NT2/D1 (cell line): ENCODE data around the gene PRMT1.

Experiments
- DNase-seq: peaks from one replicate; pipeline ENCODE4 v3.0.0-alpha.2; 2011; ENCODE audit warnings: low read depth, low spot score
- H3K27me3 ChIP-seq: 2 replicates; pipeline ENCODE4 v1.6.0; 2011; ENCODE audit warnings: mild to moderate bottlenecking; ENCODE audit not compliant: insufficient read length, insufficient read depth
- H3K36me3 ChIP-seq: 2 replicates; pipeline ENCODE4 v1.6.1; 2011; ENCODE audit warnings: mild to moderate bottlenecking, low read length, mixed read lengths; ENCODE audit not compliant: insufficient read depth, insufficient read length
- H3K4me1 ChIP-seq: 2 replicates; pipeline ENCODE4 v1.5.1; 2011; ENCODE audit not compliant: insufficient read depth, insufficient read length
- H3K4me3 ChIP-seq: 2 replicates; pipeline ENCODE4 v1.5.1; 2011; ENCODE audit warnings: low read depth; ENCODE audit not compliant: insufficient read length
- H3K9ac ChIP-seq: 2 replicates; pipeline ENCODE4 v1.6.0; 2011; ENCODE audit warnings: low read depth; ENCODE audit not compliant: insufficient read length
- H3K9me3 ChIP-seq: 2 replicates; pipeline ENCODE4 v1.5.1; 2011; ENCODE audit warnings: mild to moderate bottlenecking, low read length; ENCODE audit not compliant: insufficient read depth
- SUZ12 ChIP-seq: IDR thresholded peaks from 2 replicates; pipeline ENCODE4 v1.6.1; 2011; ENCODE audit not compliant: insufficient read length, insufficient read depth; ENCODE audit errors: extremely low read depth
- YY1 ChIP-seq: IDR thresholded peaks from 2 replicates; pipeline ENCODE4 v1.6.1; 2011; ENCODE audit not compliant: insufficient read length, insufficient read depth
- ZNF274 ChIP-seq: IDR thresholded peaks from 2 replicates; pipeline ENCODE4 v1.6.1; 2011; ENCODE audit warnings: mild to moderate bottlenecking, low read depth, low read length

The PRMT1 gene

GRCh38 chr19:49687566-49688316 is 10.7 kb downstream of the PRMT1 start:
- peaks cover 27% of the 10 kb centered on the region for H3K4me1 ChIP-seq

GRCh38 chr19:49688531-49689132 is 11.6 kb downstream of the PRMT1 start:
- Histone ChIP-seq H3K27me3 (no peaks in the 10 kb centered on the region), H3K9me3 (no peaks in the 10 kb centered on the region), H3K4me3 (peak overlapping the region; percentile 8), H3K9ac (peak overlapping the region; percentile 21), H3K36me3 (peaks cover 60% of the 10 kb centered on the region), H3K4me1 (peaks cover 27% of the 10 kb centered on the region)
- DNase-seq = no peak
- TF ChIP-seq YY1 (no peak), SUZ12 (no peak), ZNF274 (no peak)

More at GRCh38 chr19:49687566-49688316, 10.7 kb downstream of the PRMT1 start:
- no peaks in the 10 kb centered on the region for H3K27me3 ChIP-seq
- no peak overlapping the region for H3K9ac ChIP-seq
- peaks cover 66% of the 10 kb centered on the region for H3K36me3 ChIP-seq
- DNase-seq = no peak
- H3K9me3 ChIP-seq = no peaks in the 10 kb centered on the region
- H3K4me3 ChIP-seq = no peak overlapping the region
- no peak for TF ChIP-seq YY1
- no peak for TF ChIP-seq ZNF274
- no peak for TF ChIP-seq SUZ12

GRCh38 chr19:49689133-49690078 is 12.3 kb downstream of the PRMT1 start, which contains the start of gene ADM5:
Gene ADM5 (plus strand): TSS chr19:49689594. CDS start chr19:49689838, 244 bp downstream.
- Histone ChIP-seq H3K4me1 (peaks cover 22% of the 10 kb centered on the region), H3K9me3 (no peaks in the 10 kb centered on the region), H3K9ac (peak within 1 kb of the TSS; percentile 88), H3K27me3 (no peaks in the 10 kb centered on the region), H3K36me3 (peaks cover 52% of the 10 kb centered on the region), H3K4me3 (peak within 1 kb of the TSS; percentile 60)
- no peak for TF ChIP-seq ZNF274
- no peak for TF ChIP-seq YY1
- TF ChIP-seq SUZ12 = no peak
- DNase-seq = no peak

GRCh38 chr19:49690079-49690655 is 13.1 kb downstream of the PRMT1 start:
- TF ChIP-seq YY1 (no peak), SUZ12 (no peak), ZNF274 (no peak)
- H3K27me3 ChIP-seq = no peaks in the 10 kb centered on the region
- peak overlapping the region; percentile 88 for H3K9ac ChIP-seq
- H3K4me1 ChIP-seq = peaks cover 20% of the 10 kb centered on the region
- H3K4me3 ChIP-seq = peak overlapping the region; percentile 60
- H3K9me3 ChIP-seq = no peaks in the 10 kb centered on the region
- no peak for DNase-seq
- peaks cover 44% of the 10 kb centered on the region for H3K36me3 ChIP-seq

- Histone ChIP-seq H3K4me3 (peak within 1 kb of the TSS; percentile 60), H3K4me1 (peaks cover 19% of the 10 kb centered on the region), H3K27me3 (no peaks in the 10 kb centered on the region), H3K9ac (peak within 1 kb of the TSS; percentile 88), H3K36me3 (peaks cover 39% of the 10 kb centered on the region), H3K9me3 (no peaks in the 10 kb centered on the region)
- no peak for TF ChIP-seq SUZ12
- TF ChIP-seq ZNF274 = no peak
- TF ChIP-seq YY1 = no peak
- no peak for DNase-seq
Measured at GRCh38 chr19:49690656-49691242, 13.7 kb downstream of the PRMT1 start, which contains the start of gene CPT1C. Gene CPT1C (plus strand): TSS chr19:49691116. CDS start chr19:49692253, 1,137 bp downstream.

GRCh38 chr19:49691243-49692146 is 14.4 kb downstream of the PRMT1 start:
- H3K27me3 ChIP-seq = no peaks in the 10 kb centered on the region
- peak overlapping the region; percentile 88 for H3K9ac ChIP-seq
- H3K4me3 ChIP-seq = peak overlapping the region; percentile 60
- peaks cover 31% of the 10 kb centered on the region for H3K36me3 ChIP-seq
- H3K9me3 ChIP-seq = no peaks in the 10 kb centered on the region
- no peak for DNase-seq
- H3K4me1 ChIP-seq = peaks cover 19% of the 10 kb centered on the region
- TF ChIP-seq ZNF274 (no peak), YY1 (no peak), SUZ12 (no peak)
